ENCODE results near the gene OBSCN. TPM values are rescaled to one million over a fixed set of nuclear protein-coding genes. Genes with fewer than 3 reads are reported as not detected.

Gene OBSCN
- total and polyA plus RNA-seq, 2 donors (not counting 1 experiment from before 2014, with no cell fraction given), result 10.0 to 63.9 TPM

DNA sequence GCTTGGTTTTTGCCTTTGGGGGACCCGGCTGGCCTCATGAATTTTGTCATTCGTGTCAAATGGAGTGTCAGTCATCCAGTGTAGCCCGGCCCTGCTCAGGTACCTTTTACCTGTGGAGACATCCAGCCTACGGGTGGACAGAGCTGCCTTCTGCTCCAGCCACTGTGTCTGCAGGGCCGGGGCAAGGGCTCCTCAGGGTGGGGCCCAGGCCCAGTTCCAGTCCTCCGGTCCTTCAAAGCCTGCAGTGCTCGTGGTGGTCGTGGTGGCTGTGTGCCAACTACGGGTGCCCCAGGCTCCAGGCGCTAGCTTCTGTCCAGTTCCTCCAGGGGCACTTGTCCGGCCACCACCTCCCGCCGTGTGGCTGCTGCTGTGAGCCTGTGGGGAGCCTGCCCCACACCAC is 144.0 kb downstream of the OBSCN start:
- Histone ChIP-seq H2AFZ (ENCODE audit: insufficient read depth, low read depth, low read length, poor library complexity, severe bottlenecking) (no peak overlapping the region), H4K20me1 (ENCODE audit: control insufficient read depth, insufficient read depth, low read length, poor library complexity, severe bottlenecking) (no peaks in the 10 kb centered on the region), H3K9me3 (ENCODE audit: control extremely low read depth in 1 of 3, control insufficient read depth in 2 of 3, insufficient read depth in 1 of 3, low read length in 2 of 3) (no peaks in the 10 kb centered on the region), H3K27me3 (replicated peaks in 1 of 4; ENCODE audit: control extremely low read depth in 1 of 4, control insufficient read depth in 3 of 4, insufficient read depth in 4 of 4, low read length in 3 of 4) (no peaks in the 10 kb centered on the region), H3K4me2 (replicated peaks; ENCODE audit: low read depth, low read length, poor library complexity, severe bottlenecking) (no peak overlapping the region), H3K4me3 (ENCODE audit: control extremely low read depth in 1 of 5, extremely low read depth in 1 of 5, insufficient read depth in 1 of 5, low read depth in 2 of 5, low read length in 4 of 5) (no peak overlapping the region), H3K27ac (ENCODE audit: low read length in 2 of 2) (no peak overlapping the region), H3K36me3 (replicated peaks in 1 of 2; ENCODE audit: control extremely low read depth in 1 of 2, control insufficient read depth in 1 of 2, extremely low read depth in 1 of 2, insufficient read depth in 2 of 2, low read length in 1 of 2) (no peaks in the 10 kb centered on the region), H3K4me1 (ENCODE audit: control insufficient read depth in 2 of 2, insufficient read depth in 2 of 2, low read length in 2 of 2) (no peaks in the 10 kb centered on the region), H3K9ac (ENCODE audit: low read length) (no peak overlapping the region), H3K79me2 (ENCODE audit: control insufficient read depth, insufficient read depth, low read length) (no peaks in the 10 kb centered on the region)
- no peaks in the 10 kb centered on the region for H3K27me3 Mint-ChIP-seq
- 94% methylated on average over 13 of the region's 13 CpGs for WGBS (ENCODE audit: insufficient coverage)
- DNase-seq (no peak), ATAC-seq (ENCODE audit: low read depth) (no peak)
- no peak overlapping the region for H3K4me3 Mint-ChIP-seq
- CTCF ChIA-PET, result no interaction called here
- POLR2A ChIA-PET, result no interaction called here
- no peaks in the 10 kb centered on the region for H3K4me1 Mint-ChIP-seq
- no peaks in the 10 kb centered on the region for H3K9me3 Mint-ChIP-seq (ENCODE audit: insufficient read depth)
- intact Hi-C loops (cut with micrococcal nuclease), result no loop called here
- no peak overlapping the region for H3K27ac Mint-ChIP-seq
- TF ChIP-seq, protein P1, sequence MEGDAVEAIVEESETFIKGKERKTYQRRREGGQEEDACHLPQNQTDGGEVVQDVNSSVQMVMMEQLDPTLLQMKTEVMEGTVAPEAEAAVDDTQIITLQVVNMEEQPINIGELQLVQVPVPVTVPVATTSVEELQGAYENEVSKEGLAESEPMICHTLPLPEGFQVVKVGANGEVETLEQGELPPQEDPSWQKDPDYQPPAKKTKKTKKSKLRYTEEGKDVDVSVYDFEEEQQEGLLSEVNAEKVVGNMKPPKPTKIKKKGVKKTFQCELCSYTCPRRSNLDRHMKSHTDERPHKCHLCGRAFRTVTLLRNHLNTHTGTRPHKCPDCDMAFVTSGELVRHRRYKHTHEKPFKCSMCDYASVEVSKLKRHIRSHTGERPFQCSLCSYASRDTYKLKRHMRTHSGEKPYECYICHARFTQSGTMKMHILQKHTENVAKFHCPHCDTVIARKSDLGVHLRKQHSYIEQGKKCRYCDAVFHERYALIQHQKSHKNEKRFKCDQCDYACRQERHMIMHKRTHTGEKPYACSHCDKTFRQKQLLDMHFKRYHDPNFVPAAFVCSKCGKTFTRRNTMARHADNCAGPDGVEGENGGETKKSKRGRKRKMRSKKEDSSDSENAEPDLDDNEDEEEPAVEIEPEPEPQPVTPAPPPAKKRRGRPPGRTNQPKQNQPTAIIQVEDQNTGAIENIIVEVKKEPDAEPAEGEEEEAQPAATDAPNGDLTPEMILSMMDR (IDR thresholded peaks at IDR 0.05), result no peak
- TF ChIP-seq EZH2 (IDR thresholded peaks at IDR 0.05; ENCODE audit: borderline replicate concordance, insufficient read depth, low read depth, low read length, poor library complexity, severe bottlenecking), result no peak

DNA sequence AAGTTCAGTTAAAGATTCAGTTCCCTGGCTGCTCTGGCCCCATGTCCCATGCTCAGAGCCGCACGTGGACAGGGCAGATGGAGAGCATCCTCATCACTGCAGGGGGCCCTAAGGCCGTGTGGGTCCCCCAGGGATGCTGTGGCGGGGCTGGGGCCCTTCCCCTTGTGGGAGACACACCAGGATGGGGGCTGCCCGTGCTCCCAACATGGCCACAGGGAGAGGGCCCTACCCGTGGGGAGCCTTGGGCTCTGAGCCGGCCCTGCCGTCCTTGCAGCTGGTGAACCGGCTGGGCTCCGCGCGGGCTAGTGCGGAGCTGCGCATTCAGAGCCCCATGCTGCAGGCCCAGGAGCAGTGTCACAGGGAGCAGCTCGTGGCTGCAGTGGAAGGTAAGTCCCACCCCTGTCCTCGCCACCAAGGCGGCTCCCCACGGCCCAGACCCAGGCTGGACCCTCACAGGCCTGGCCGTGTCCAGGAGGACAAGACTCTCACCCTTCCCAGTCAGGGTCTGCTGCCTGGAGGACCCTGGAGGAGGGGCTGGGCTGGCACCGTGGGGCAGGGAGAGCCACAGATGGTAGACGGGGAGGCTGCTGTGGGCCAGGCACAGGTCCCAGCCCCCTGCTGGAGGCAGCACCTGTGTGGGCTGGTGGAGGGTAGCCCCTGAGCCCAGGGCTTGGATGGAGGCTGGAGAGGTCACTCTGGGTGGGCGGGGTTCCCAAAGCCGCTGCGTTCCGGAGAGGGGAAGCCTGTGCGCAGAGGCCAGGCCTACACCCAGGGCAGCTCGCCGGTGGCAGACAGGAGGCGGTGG is 145.0 kb downstream of the OBSCN start:
- POLR2A ChIA-PET, result no interaction called here
- Histone ChIP-seq H3K9me3 (ENCODE audit: control extremely low read depth in 1 of 3, control insufficient read depth in 2 of 3, insufficient read depth in 1 of 3, low read length in 2 of 3) (no peaks in the 10 kb centered on the region), H3K36me3 (replicated peaks in 1 of 2; ENCODE audit: control extremely low read depth in 1 of 2, control insufficient read depth in 1 of 2, extremely low read depth in 1 of 2, insufficient read depth in 2 of 2, low read length in 1 of 2) (no peaks in the 10 kb centered on the region), H4K20me1 (ENCODE audit: control insufficient read depth, insufficient read depth, low read length, poor library complexity, severe bottlenecking) (no peaks in the 10 kb centered on the region), H2AFZ (ENCODE audit: insufficient read depth, low read depth, low read length, poor library complexity, severe bottlenecking) (no peak overlapping the region), H3K4me2 (replicated peaks; ENCODE audit: low read depth, low read length, poor library complexity, severe bottlenecking) (no peak overlapping the region), H3K27ac (ENCODE audit: low read length in 2 of 2) (no peak overlapping the region), H3K79me2 (ENCODE audit: control insufficient read depth, insufficient read depth, low read length) (no peaks in the 10 kb centered on the region), H3K9ac (ENCODE audit: low read length) (no peak overlapping the region), H3K4me1 (ENCODE audit: control insufficient read depth in 2 of 2, insufficient read depth in 2 of 2, low read length in 2 of 2) (no peaks in the 10 kb centered on the region), H3K4me3 (ENCODE audit: control extremely low read depth in 1 of 5, extremely low read depth in 1 of 5, insufficient read depth in 1 of 5, low read depth in 2 of 5, low read length in 4 of 5) (no peak overlapping the region), H3K27me3 (replicated peaks in 1 of 4; ENCODE audit: control extremely low read depth in 1 of 4, control insufficient read depth in 3 of 4, insufficient read depth in 4 of 4, low read length in 3 of 4) (no peaks in the 10 kb centered on the region)
- Mint-ChIP-seq H3K4me3 (no peak overlapping the region), H3K9me3 (ENCODE audit: insufficient read depth) (no peaks in the 10 kb centered on the region), H3K27me3 (no peaks in the 10 kb centered on the region), H3K27ac (no peak overlapping the region), H3K4me1 (no peaks in the 10 kb centered on the region)
- intact Hi-C loops (cut with micrococcal nuclease), result no loop called here
- ATAC-seq (ENCODE audit: low read depth) (no peak), DNase-seq (no peak)
- no peak for TF ChIP-seq EZH2 (IDR thresholded peaks at IDR 0.05; ENCODE audit: borderline replicate concordance, insufficient read depth, low read depth, low read length, poor library complexity, severe bottlenecking)
- TF ChIP-seq, protein P1 (IDR thresholded peaks at IDR 0.05), result no peak
- WGBS (ENCODE audit: insufficient coverage), result 92% methylated on average over 27 of the region's 29 CpGs
- CTCF ChIA-PET, result no interaction called here
